HepG2 (cell line): ENCODE results near the gene SPHK1. TPM values are rescaled to one million over a fixed set of nuclear protein-coding genes. Genes with fewer than 3 reads are reported as not detected.

Experiments used
- ATF7 ChIP-seq, 2 experiments: fragments of 450-650 bp in 1 of 2; sonication (generic) in 1 of 2; formaldehyde crosslinking in 1 of 2; IDR thresholded peaks; 2 replicates each; pipeline versions ENCODE4 v1.4.0 to v1.6.1; 2016 to 2020; ENCODE audit warnings: antibody characterized with exemption in 1 of 2, mild to moderate bottlenecking in 1 of 2, missing genetic modification reagents in 1 of 2
- ETV5 ChIP-seq: IDR thresholded peaks from 2 replicates; pipeline ENCODE4 v1.6.1; 2018; ENCODE audit warnings: missing biosample characterization, missing genetic modification reagents, inconsistent platforms, borderline replicate concordance
- FOXK1 ChIP-seq: sonication (generic); formaldehyde crosslinking; IDR thresholded peaks from 2 replicates; pipeline ENCODE4 v1.4.0; 2020; ENCODE audit warnings: low read depth, missing genetic modification reagents, borderline replicate concordance
- HNRNPUL1 ChIP-seq: fragments of 200-400 bp; formaldehyde crosslinking; IDR thresholded peaks from 2 replicates; pipeline ENCODE4 v1.6.1; 2017; ENCODE audit warnings: low read depth, mild to moderate bottlenecking, low read length, moderate library complexity
- IRX3 ChIP-seq: sonication (generic); formaldehyde crosslinking; IDR thresholded peaks from 2 replicates; pipeline ENCODE4 v1.8.1; 2023; ENCODE audit warnings: mild to moderate bottlenecking, low read depth, missing genetic modification reagents, borderline replicate concordance
- MEIS1 ChIP-seq: sonication (generic); formaldehyde crosslinking; IDR thresholded peaks from 2 replicates; pipeline ENCODE4 v1.9.0; 2021; ENCODE audit warnings: mild to moderate bottlenecking, missing genetic modification reagents, moderate library complexity, borderline replicate concordance
- PLRG1 ChIP-seq: fragments of 450-650 bp; conservative IDR thresholded peaks from 2 replicates; pipeline ENCODE4 v1.6.1; 2016
- SRSF4 ChIP-seq: fragments of 200-400 bp; formaldehyde crosslinking; IDR thresholded peaks from one replicate; pipeline ENCODE4 v1.6.1; 2018; ENCODE audit warnings: mild to moderate bottlenecking, low read depth, low read length, moderate library complexity; ENCODE audit not compliant: poor library complexity, severe bottlenecking
- SRSF9 ChIP-seq: fragments of 200-400 bp; formaldehyde crosslinking; IDR thresholded peaks from 2 replicates; pipeline ENCODE4 v1.6.1; 2018; ENCODE audit warnings: borderline replicate concordance, mild to moderate bottlenecking, low read depth, low read length; ENCODE audit not compliant: insufficient read depth, poor library complexity, severe bottlenecking
- TARDBP ChIP-seq: sonication (generic); formaldehyde crosslinking; IDR thresholded peaks from 2 replicates; pipeline ENCODE4 v1.8.0; 2022; ENCODE audit warnings: mild to moderate bottlenecking, missing genetic modification reagents
- ZFYVE20 ChIP-seq: sonication (generic); formaldehyde crosslinking; IDR thresholded peaks from 2 replicates; pipeline ENCODE4 v1.8.0; 2023; ENCODE audit warnings: low read depth, mild to moderate bottlenecking, moderate library complexity, missing genetic modification reagents, borderline replicate concordance
- ZNF333 ChIP-seq: sonication (generic); formaldehyde crosslinking; IDR thresholded peaks from 2 replicates; pipeline ENCODE4 v1.4.0; 2020; ENCODE audit warnings: mild to moderate bottlenecking, missing genetic modification reagents, borderline replicate concordance
- ZNF569 ChIP-seq: sonication (generic); formaldehyde crosslinking; IDR thresholded peaks from 2 replicates; pipeline ENCODE4 v1.5.0; 2020; ENCODE audit warnings: mild to moderate bottlenecking, missing genetic modification reagents, moderate library complexity, borderline replicate concordance
- ZNF629 ChIP-seq: sonication (generic); formaldehyde crosslinking; conservative IDR thresholded peaks from 2 replicates; pipeline ENCODE4 v1.5.0; 2020; ENCODE audit warnings: missing genetic modification reagents
- polyA plus RNA-seq, 8 experiments: library from polyadenylated mRNA; depleted of rRNA in 3 of 8; stranded (reverse) in 7 of 8; unstranded in 1 of 8; fragments of >200 nt; fragmentation: Illumina TruSeq in 4 of 8; extraction: Trizol in 4 of 8; gene quantifications; 2 replicates each; pipeline versions ENCODE4 v1.2.1 to v1.2.3, GENCODE V29; 2011 to 2016; ENCODE audit warnings: low read depth in 4 of 8, missing spikeins in 1 of 8, mixed read lengths in 1 of 8; ENCODE audit not compliant: insufficient read depth in 1 of 8
- total RNA-seq, 5 experiments: library from RNA; depleted of rRNA; stranded (reverse); fragments of >200 nt; fragmentation: Illumina TruSeq; extraction: Trizol; gene quantifications; 2 replicates each; pipeline ENCODE4 v1.2.3, GENCODE V29; 2016; ENCODE audit warnings: low read depth in 1 of 5
- TF ChIP-seq, protein P1 (sequence below): sonication (generic); formaldehyde crosslinking; IDR thresholded peaks from 2 replicates; pipeline ENCODE4 v1.4.0; 2020; ENCODE audit warnings: missing genetic modification reagents
- TF ChIP-seq, protein P2 (sequence below): sonication (generic); formaldehyde crosslinking; IDR thresholded peaks from 2 replicates; pipeline ENCODE4 v1.9.0; 2021; ENCODE audit warnings: missing genetic modification reagents, borderline replicate concordance
- TF ChIP-seq, protein P3 (sequence below): fragments of 450-650 bp; IDR thresholded peaks from 2 replicates; pipeline ENCODE4 v1.6.1; 2017
- TF ChIP-seq, protein P4 (sequence below): IDR thresholded peaks from 2 replicates; pipeline ENCODE4 v1.6.1; 2016; ENCODE audit warnings: missing biosample characterization, missing genetic modification reagents, low read depth
- TF ChIP-seq, protein P5 (sequence below): sonication (generic); formaldehyde crosslinking; IDR thresholded peaks from 2 replicates; pipeline ENCODE4 v1.4.0; 2020; ENCODE audit warnings: mild to moderate bottlenecking, missing genetic modification reagents

SPHK1 gene
- total and polyA plus RNA-seq, 2 of the 13 experiments (the other 11 are each of a cell fraction or from before 2014, with no cell fraction given) = 129 to 160 TPM

DNA sequence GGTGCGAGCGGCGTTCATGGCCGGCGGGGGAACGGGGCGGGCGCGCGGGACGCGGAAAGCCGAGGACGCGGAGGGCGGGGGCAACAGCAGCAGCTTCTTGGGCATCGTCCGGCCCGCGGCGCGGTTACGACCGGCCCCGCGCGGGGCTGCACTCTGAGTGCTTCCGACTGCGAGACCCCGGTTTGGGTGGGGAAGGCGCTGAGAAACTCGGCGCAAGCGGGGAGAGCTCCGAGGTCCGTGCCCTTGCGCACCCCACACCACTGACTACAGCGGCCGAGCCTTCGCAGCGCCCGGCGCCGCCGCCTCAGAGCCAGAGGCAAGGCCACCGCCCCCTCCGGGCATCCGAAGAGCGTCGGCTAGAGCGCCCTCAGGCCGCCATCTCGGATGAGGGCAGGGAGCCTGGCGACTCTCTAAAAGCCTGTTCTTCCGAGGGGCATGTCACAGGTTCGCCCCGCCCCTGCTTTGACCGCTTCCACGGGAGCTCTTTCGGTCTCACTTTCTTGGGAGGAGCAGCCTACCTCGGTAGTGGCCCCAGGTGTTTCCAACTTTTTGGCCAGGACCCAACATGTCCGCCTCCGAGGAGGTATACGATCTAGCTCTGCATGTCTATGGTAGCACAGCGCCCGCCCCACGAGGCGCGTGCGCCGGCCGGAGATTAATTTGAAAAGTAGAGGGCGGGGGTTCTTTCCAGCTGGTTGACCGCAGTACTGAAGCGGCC is 30.7 kb upstream of the SPHK1 start, which contains the start of gene PRPSAP1 (continued):
- TF ChIP-seq, protein P1, sequence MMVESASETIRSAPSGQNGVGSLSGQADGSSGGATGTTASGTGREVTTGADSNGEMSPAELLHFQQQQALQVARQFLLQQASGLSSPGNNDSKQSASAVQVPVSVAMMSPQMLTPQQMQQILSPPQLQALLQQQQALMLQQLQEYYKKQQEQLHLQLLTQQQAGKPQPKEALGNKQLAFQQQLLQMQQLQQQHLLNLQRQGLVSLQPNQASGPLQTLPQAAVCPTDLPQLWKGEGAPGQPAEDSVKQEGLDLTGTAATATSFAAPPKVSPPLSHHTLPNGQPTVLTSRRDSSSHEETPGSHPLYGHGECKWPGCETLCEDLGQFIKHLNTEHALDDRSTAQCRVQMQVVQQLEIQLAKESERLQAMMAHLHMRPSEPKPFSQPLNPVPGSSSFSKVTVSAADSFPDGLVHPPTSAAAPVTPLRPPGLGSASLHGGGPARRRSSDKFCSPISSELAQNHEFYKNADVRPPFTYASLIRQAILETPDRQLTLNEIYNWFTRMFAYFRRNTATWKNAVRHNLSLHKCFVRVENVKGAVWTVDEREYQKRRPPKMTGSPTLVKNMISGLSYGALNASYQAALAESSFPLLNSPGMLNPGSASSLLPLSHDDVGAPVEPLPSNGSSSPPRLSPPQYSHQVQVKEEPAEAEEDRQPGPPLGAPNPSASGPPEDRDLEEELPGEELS (CRISPR knock-in tag) = peak; percentile 80; the same call in 1 of the 2 replicates
- TF ChIP-seq ZNF333 (CRISPR knock-in tag) (peak; percentile 93), IRX3 (CRISPR knock-in tag) (no peak; the same call in 1 of the 2 replicates), TARDBP (CRISPR knock-in tag) (peak; percentile 98), PLRG1 (no peak), ZNF629 (no peak; the same call in 1 of the 2 replicates), HNRNPUL1 (no peak), ZFYVE20 (no peak), MEIS1 (CRISPR knock-in tag) (peak; percentile 68; the same call in 1 of the 2 replicates), ETV5 (CRISPR knock-in tag) (peak; percentile 61), FOXK1 (peak; percentile 92; the same call in 1 of the 2 replicates), SRSF9 (no peak), ZNF569 (CRISPR knock-in tag) (no peak; the same call in 1 of the 2 replicates), SRSF4 (no peak), ATF7 (IDR thresholded peaks at IDR 0.05) (no peak), ATF7 (CRISPR knock-in tag; IDR thresholded peaks at IDR 0.05) (peak; percentile 81)
- TF ChIP-seq, protein P2, sequence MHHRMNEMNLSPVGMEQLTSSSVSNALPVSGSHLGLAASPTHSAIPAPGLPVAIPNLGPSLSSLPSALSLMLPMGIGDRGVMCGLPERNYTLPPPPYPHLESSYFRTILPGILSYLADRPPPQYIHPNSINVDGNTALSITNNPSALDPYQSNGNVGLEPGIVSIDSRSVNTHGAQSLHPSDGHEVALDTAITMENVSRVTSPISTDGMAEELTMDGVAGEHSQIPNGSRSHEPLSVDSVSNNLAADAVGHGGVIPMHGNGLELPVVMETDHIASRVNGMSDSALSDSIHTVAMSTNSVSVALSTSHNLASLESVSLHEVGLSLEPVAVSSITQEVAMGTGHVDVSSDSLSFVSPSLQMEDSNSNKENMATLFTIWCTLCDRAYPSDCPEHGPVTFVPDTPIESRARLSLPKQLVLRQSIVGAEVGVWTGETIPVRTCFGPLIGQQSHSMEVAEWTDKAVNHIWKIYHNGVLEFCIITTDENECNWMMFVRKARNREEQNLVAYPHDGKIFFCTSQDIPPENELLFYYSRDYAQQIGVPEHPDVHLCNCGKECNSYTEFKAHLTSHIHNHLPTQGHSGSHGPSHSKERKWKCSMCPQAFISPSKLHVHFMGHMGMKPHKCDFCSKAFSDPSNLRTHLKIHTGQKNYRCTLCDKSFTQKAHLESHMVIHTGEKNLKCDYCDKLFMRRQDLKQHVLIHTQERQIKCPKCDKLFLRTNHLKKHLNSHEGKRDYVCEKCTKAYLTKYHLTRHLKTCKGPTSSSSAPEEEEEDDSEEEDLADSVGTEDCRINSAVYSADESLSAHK = no peak; the same call in 1 of the 2 replicates
- TF ChIP-seq, protein P3, sequence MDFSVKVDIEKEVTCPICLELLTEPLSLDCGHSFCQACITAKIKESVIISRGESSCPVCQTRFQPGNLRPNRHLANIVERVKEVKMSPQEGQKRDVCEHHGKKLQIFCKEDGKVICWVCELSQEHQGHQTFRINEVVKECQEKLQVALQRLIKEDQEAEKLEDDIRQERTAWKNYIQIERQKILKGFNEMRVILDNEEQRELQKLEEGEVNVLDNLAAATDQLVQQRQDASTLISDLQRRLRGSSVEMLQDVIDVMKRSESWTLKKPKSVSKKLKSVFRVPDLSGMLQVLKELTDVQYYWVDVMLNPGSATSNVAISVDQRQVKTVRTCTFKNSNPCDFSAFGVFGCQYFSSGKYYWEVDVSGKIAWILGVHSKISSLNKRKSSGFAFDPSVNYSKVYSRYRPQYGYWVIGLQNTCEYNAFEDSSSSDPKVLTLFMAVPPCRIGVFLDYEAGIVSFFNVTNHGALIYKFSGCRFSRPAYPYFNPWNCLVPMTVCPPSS = no peak
- TF ChIP-seq, protein P4, sequence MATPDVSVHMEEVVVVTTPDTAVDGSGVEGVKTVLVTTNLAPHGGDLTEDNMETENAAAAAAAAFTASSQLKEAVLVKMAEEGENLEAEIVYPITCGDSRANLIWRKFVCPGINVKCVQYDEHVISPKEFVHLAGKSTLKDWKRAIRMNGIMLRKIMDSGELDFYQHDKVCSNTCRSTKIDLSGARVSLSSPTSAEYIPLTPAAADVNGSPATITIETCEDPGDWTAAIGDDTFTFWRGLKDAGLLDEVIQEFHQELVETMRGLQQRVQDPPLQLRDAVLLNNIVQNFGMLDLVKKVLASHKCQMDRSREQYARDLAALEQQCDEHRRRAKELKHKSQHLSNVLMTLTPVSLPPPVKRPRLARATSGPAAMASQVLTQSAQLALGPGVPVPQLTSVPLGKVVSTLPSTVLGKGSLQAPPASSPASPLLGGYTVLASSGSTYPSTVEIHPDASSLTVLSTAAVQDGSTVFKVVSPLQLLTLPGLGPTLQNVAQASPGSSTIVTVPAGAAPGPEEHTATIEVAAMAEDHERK = peak; percentile 34
- TF ChIP-seq, protein P5, sequence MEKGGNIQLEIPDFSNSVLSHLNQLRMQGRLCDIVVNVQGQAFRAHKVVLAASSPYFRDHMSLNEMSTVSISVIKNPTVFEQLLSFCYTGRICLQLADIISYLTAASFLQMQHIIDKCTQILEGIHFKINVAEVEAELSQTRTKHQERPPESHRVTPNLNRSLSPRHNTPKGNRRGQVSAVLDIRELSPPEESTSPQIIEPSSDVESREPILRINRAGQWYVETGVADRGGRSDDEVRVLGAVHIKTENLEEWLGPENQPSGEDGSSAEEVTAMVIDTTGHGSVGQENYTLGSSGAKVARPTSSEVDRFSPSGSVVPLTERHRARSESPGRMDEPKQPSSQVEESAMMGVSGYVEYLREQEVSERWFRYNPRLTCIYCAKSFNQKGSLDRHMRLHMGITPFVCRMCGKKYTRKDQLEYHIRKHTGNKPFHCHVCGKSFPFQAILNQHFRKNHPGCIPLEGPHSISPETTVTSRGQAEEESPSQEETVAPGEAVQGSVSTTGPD (CRISPR knock-in tag) = no peak
